H9 (cell line): ENCODE results near the gene FGF10. TPM values are rescaled to one million over a fixed set of nuclear protein-coding genes. Genes with fewer than 3 reads are reported as not detected.

ENCODE experiments used
- DNase-seq: peaks from one replicate; pipeline ENCODE4 v3.0.0-alpha.2; 2017
- H2AFZ ChIP-seq: one replicate; pipeline ENCODE4 v1.6.1; 2013; ENCODE audit warnings: mild to moderate bottlenecking, low read length, control low read depth, moderate library complexity
- H2AK5ac ChIP-seq: 2 replicates; pipeline ENCODE4 v1.6.1; 2013; ENCODE audit warnings: low read length, control low read depth, mixed read lengths; ENCODE audit not compliant: insufficient read length
- H2BK120ac ChIP-seq: one replicate; pipeline ENCODE4 v1.6.1; 2013; ENCODE audit warnings: low read depth, mild to moderate bottlenecking, low read length, control low read depth, inconsistent platforms; ENCODE audit not compliant: poor library complexity, severe bottlenecking
- H2BK12ac ChIP-seq: 2 replicates; pipeline ENCODE4 v1.6.1; 2013; ENCODE audit warnings: low read length, control low read depth, mixed read lengths, low read depth; ENCODE audit not compliant: insufficient read length
- H2BK15ac ChIP-seq: 2 replicates; pipeline ENCODE4 v1.6.1; 2013; ENCODE audit warnings: low read depth, low read length, control low read depth
- H2BK20ac ChIP-seq: one replicate; pipeline ENCODE4 v1.6.1; 2013; ENCODE audit warnings: low read depth, mild to moderate bottlenecking, low read length, control low read depth, inconsistent platforms; ENCODE audit not compliant: poor library complexity, severe bottlenecking
- H2BK5ac ChIP-seq: 2 replicates; pipeline ENCODE4 v1.6.1; 2013; ENCODE audit warnings: low read length, control low read depth, mixed read lengths; ENCODE audit not compliant: insufficient read length
- H3K14ac ChIP-seq: 2 replicates; pipeline ENCODE4 v1.6.1; 2013; ENCODE audit warnings: low read length, control low read depth; ENCODE audit not compliant: insufficient read depth
- H3K18ac ChIP-seq: 2 replicates; pipeline ENCODE4 v1.6.1; 2013; ENCODE audit warnings: low read depth, mild to moderate bottlenecking, mixed read lengths, low read length, control low read depth; ENCODE audit not compliant: insufficient read length
- H3K23ac ChIP-seq: 2 replicates; pipeline ENCODE4 v1.6.1; 2013; ENCODE audit warnings: low read length, control low read depth, mixed read lengths, low read depth; ENCODE audit not compliant: insufficient read length
- H3K23me2 ChIP-seq: 2 replicates; pipeline ENCODE4 v1.6.1; 2013; ENCODE audit warnings: low read depth, mild to moderate bottlenecking, mixed read lengths, low read length, control low read depth; ENCODE audit not compliant: insufficient read length, poor library complexity, severe bottlenecking
- H3K27ac ChIP-seq: 2 replicates; pipeline ENCODE4 v1.5.1; 2013; ENCODE audit warnings: low read length, control low read depth, mixed read lengths, low read depth; ENCODE audit not compliant: insufficient read length
- H3K27me3 ChIP-seq: 2 replicates; pipeline ENCODE4 v1.6.1; 2013; ENCODE audit warnings: low read length, control low read depth, inconsistent platforms; ENCODE audit not compliant: insufficient read depth
- H3K4ac ChIP-seq: 2 replicates; pipeline ENCODE4 v1.6.1; 2013; ENCODE audit warnings: low read depth, mild to moderate bottlenecking, control low read depth, inconsistent platforms, low read length, moderate library complexity
- H3K4me1 ChIP-seq: 2 replicates; pipeline ENCODE4 v1.6.1; 2013; ENCODE audit warnings: low read length, control low read depth, inconsistent platforms; ENCODE audit not compliant: insufficient read depth
- H3K4me2 ChIP-seq: 2 replicates; pipeline ENCODE4 v1.6.1; 2013; ENCODE audit warnings: low read length, control low read depth, mixed read lengths; ENCODE audit not compliant: insufficient read length, insufficient read depth
- H3K56ac ChIP-seq: 2 replicates; pipeline ENCODE4 v1.6.1; 2013; ENCODE audit warnings: low read depth, mild to moderate bottlenecking, mixed read lengths, low read length, control low read depth; ENCODE audit not compliant: insufficient read length
- H3K79me1 ChIP-seq: 2 replicates; pipeline ENCODE4 v1.6.1; 2013; ENCODE audit warnings: low read depth, mild to moderate bottlenecking, moderate library complexity, low read length, control low read depth, inconsistent platforms; ENCODE audit not compliant: insufficient read depth, poor library complexity, severe bottlenecking
- H3K79me2 ChIP-seq: 2 replicates; pipeline ENCODE4 v1.6.1; 2013; ENCODE audit warnings: low read length, control low read depth, inconsistent platforms; ENCODE audit not compliant: insufficient read depth
- H3K9ac ChIP-seq: 2 replicates; pipeline ENCODE4 v1.6.1; 2013; ENCODE audit warnings: low read length, control low read depth, mixed read lengths; ENCODE audit not compliant: insufficient read length; ENCODE audit errors: extremely low read depth
- H3K9me3 ChIP-seq: one replicate; pipeline ENCODE4 v1.6.1; 2013; ENCODE audit warnings: low read depth, low read length, inconsistent platforms; ENCODE audit not compliant: control insufficient read depth
- H3T11ph ChIP-seq: one replicate; pipeline ENCODE4 v1.6.1; 2013; ENCODE audit warnings: mild to moderate bottlenecking, low read length, control low read depth, inconsistent platforms
- H4K20me1 ChIP-seq: one replicate; pipeline ENCODE4 v1.6.1; 2013; ENCODE audit not compliant: control insufficient read depth, insufficient read length, insufficient read depth
- H4K5ac ChIP-seq: 2 replicates; pipeline ENCODE4 v1.6.1; 2013; ENCODE audit warnings: low read depth, mild to moderate bottlenecking, mixed read lengths, low read length, control low read depth; ENCODE audit not compliant: insufficient read length
- H4K8ac ChIP-seq: replicated peaks from 2 replicates; pipeline ENCODE4 v1.6.1; 2013; ENCODE audit warnings: low read length, control low read depth, mixed read lengths, low read depth; ENCODE audit not compliant: insufficient read length
- H4K91ac ChIP-seq: 2 replicates; pipeline ENCODE4 v1.6.1; 2013; ENCODE audit warnings: low read depth, mild to moderate bottlenecking, moderate library complexity, mixed read lengths, low read length, control low read depth; ENCODE audit not compliant: insufficient read length
- H3K27ac Mint-ChIP-seq, 3 experiments: 2 replicates in 2 of 3; 3 replicates in 1 of 3; pipeline ENCODE4 v1.8.0; 2020 to 2021; ENCODE audit warnings: mixed read lengths in 3 of 3, mild to moderate bottlenecking in 1 of 3, moderate library complexity in 1 of 3
- H3K27me3 Mint-ChIP-seq: 2 replicates; pipeline ENCODE4 v1.8.0; 2021; ENCODE audit warnings: low read depth, mild to moderate bottlenecking, moderate library complexity, mixed read lengths
- H3K36me3 Mint-ChIP-seq, 3 experiments: 2 replicates in 2 of 3; 3 replicates in 1 of 3; pipeline ENCODE4 v1.8.0; 2020 to 2021; ENCODE audit warnings: low read depth in 3 of 3, mixed read lengths in 3 of 3; ENCODE audit not compliant: insufficient read depth in 1 of 3
- H3K4me1 Mint-ChIP-seq, 2 experiments: 2 replicates each; pipeline ENCODE4 v1.8.0; 2020; ENCODE audit warnings: mixed read lengths in 2 of 2
- H3K4me3 Mint-ChIP-seq, 2 experiments: 2 replicates in 1 of 2; 3 replicates in 1 of 2; pipeline ENCODE4 v1.8.0; 2020 to 2021; ENCODE audit warnings: mild to moderate bottlenecking in 2 of 2, mixed read lengths in 2 of 2, moderate library complexity in 1 of 2
- H3K9me3 Mint-ChIP-seq, 2 experiments: 2 replicates in 1 of 2; 3 replicates in 1 of 2; pipeline ENCODE4 v1.8.0; 2020; ENCODE audit warnings: mild to moderate bottlenecking in 2 of 2, mixed read lengths in 2 of 2, moderate library complexity in 1 of 2
- CTCF ChIP-seq: fragments of 200-600 bp; sonication (generic); conservative IDR thresholded peaks from 3 replicates; pipeline ENCODE4 v1.8.0; 2021; ENCODE audit warnings: antibody characterized with exemption, mild to moderate bottlenecking
- WGBS: extraction: QIAGEN DNeasy Blood & Tissue Kit; methylation state at CpG from one replicate; pipeline ENCODE4 v1.1.7; 2013; ENCODE audit warnings: missing lambda C conversion rate, low lambda C conversion rate, mixed read lengths; ENCODE audit not compliant: insufficient read length; ENCODE audit errors: extremely low coverage; 5-methylcytosine and 5-hydroxymethylcytosine counted together
- total RNA-seq: library from RNA; stranded (reverse); gene quantifications from 2 replicates; pipeline ENCODE4 v1.2.1, GENCODE V29; 2021

FGF10 gene
- total RNA-seq, 1 experiment from 2014 or later: not detected

GRCh38 chr5:44275908-44276307 is 113.3 kb downstream of the FGF10 start:
- no peak overlapping the region for H3K4ac ChIP-seq
- no peaks in the 10 kb centered on the region for H3K79me2 ChIP-seq
- no peaks in the 10 kb centered on the region for H3K23me2 ChIP-seq
- H3K4me3 Mint-ChIP-seq: no peak overlapping the region
- no peak overlapping the region for H3K18ac ChIP-seq
- no peak overlapping the region for H3K4me2 ChIP-seq
- no CpG with 5 or more reads among the region's 1 CpG for WGBS
- H4K20me1 ChIP-seq: no peaks in the 10 kb centered on the region
- TF ChIP-seq CTCF: no peak
- no peak overlapping the region for H2BK12ac ChIP-seq
- no peak overlapping the region for H3K27ac Mint-ChIP-seq
- H3K4me1 ChIP-seq: no peaks in the 10 kb centered on the region
- no peaks in the 10 kb centered on the region for H3K79me1 ChIP-seq
- no peak overlapping the region for H3K9ac ChIP-seq
- H3K23ac ChIP-seq: no peak overlapping the region
- H3K9me3 Mint-ChIP-seq: no peaks in the 10 kb centered on the region; a peak in 2 of 5 replicates
- H3T11ph ChIP-seq: no peak overlapping the region
- H3K4me1 Mint-ChIP-seq: no peaks in the 10 kb centered on the region
- no peak overlapping the region for H2BK15ac ChIP-seq
- no peak overlapping the region for H3K27ac ChIP-seq
- no peak overlapping the region for H2BK20ac ChIP-seq
- H4K5ac ChIP-seq: no peak overlapping the region
- H4K91ac ChIP-seq: no peak overlapping the region
- no peak overlapping the region for H4K8ac ChIP-seq
- H3K27me3 Mint-ChIP-seq: no peaks in the 10 kb centered on the region
- H2BK120ac ChIP-seq: no peak overlapping the region
- no peak overlapping the region for H2AK5ac ChIP-seq
- no peak overlapping the region for H3K14ac ChIP-seq
- no peaks in the 10 kb centered on the region for H3K27me3 ChIP-seq
- H3K36me3 Mint-ChIP-seq: no peaks in the 10 kb centered on the region
- H2AFZ ChIP-seq: no peak overlapping the region
- DNase-seq: no peak
- no peaks in the 10 kb centered on the region for H3K9me3 ChIP-seq
- H2BK5ac ChIP-seq: no peak overlapping the region
- H3K56ac ChIP-seq: no peak overlapping the region
